ENCODE measurements around the gene TBKBP1.

- TF ChIP-seq CTCF (conservative IDR thresholded peaks at IDR 0.05 in 1 of 2, IDR thresholded peaks at IDR 0.05 in 1 of 2; ENCODE audit: low read depth in 1 of 2, low read length in 2 of 2) (no peak), EZH2 (IDR thresholded peaks at IDR 0.05; ENCODE audit: low read length, missing control alignments) (peak; percentile 71)
Observed at GRCh38 chr17:47731396-47731795, 37.4 kb downstream of the TBKBP1 start.

All from fibroblast of lung (primary cell).